IMR-90 (cell line): ENCODE measurements around the gene DUSP16.

Experiments
- BHLHE40 ChIP-seq: fragments of 150-350 bp; IDR thresholded peaks from 2 replicates; pipeline ENCODE4 v1.6.1; 2016; ENCODE audit warnings: mild to moderate bottlenecking, low read depth, low read length
- CEBPB ChIP-seq: IDR thresholded peaks from 2 replicates; pipeline ENCODE4 v1.6.1; 2012; ENCODE audit warnings: low read depth, low read length, improper control_type of control experiment
- CHD1 ChIP-seq: IDR thresholded peaks from 2 replicates; pipeline ENCODE4 v1.6.1; 2012; ENCODE audit warnings: low read depth, low read length, improper control_type of control experiment
- CTCF ChIP-seq: conservative IDR thresholded peaks from 2 replicates; pipeline ENCODE4 v1.5.1; 2012; ENCODE audit warnings: mild to moderate bottlenecking, low read depth, low read length, improper control_type of control experiment
- ELK1 ChIP-seq: fragments of 150-350 bp; IDR thresholded peaks from 2 replicates; pipeline ENCODE4 v1.6.1; 2016; ENCODE audit warnings: low read depth, mild to moderate bottlenecking, low read length, moderate library complexity, borderline replicate concordance
- FOS ChIP-seq: fragments of 150-350 bp; IDR thresholded peaks from 2 replicates; pipeline ENCODE4 v1.6.1; 2016; ENCODE audit warnings: low read depth, low read length
- MAFK ChIP-seq: IDR thresholded peaks from 2 replicates; pipeline ENCODE4 v1.6.1; 2012; ENCODE audit warnings: low read depth, low read length, improper control_type of control experiment
- MAZ ChIP-seq: IDR thresholded peaks from 2 replicates; pipeline ENCODE4 v1.6.1; 2012; ENCODE audit warnings: low read depth, mild to moderate bottlenecking, low read length, improper control_type of control experiment, moderate library complexity, borderline replicate concordance
- MXI1 ChIP-seq: IDR thresholded peaks from 2 replicates; pipeline ENCODE4 v1.6.1; 2012; ENCODE audit warnings: low read depth, mild to moderate bottlenecking, low read length, moderate library complexity, borderline replicate concordance
- POLR2A ChIP-seq: IDR thresholded peaks from 2 replicates; pipeline ENCODE4 v1.6.1; 2012; ENCODE audit warnings: mild to moderate bottlenecking, low read depth, low read length
- RAD21 ChIP-seq: IDR thresholded peaks from 2 replicates; pipeline ENCODE4 v1.6.1; 2012; ENCODE audit warnings: low read length, improper control_type of control experiment
- RCOR1 ChIP-seq: IDR thresholded peaks from 2 replicates; pipeline ENCODE4 v1.6.1; 2012; ENCODE audit warnings: mild to moderate bottlenecking, low read length, improper control_type of control experiment; ENCODE audit not compliant: insufficient replicate concordance
- RFX5 ChIP-seq: IDR thresholded peaks from 2 replicates; pipeline ENCODE4 v1.8.0; 2012; ENCODE audit warnings: low read depth, mild to moderate bottlenecking, low read length, moderate library complexity
- USF2 ChIP-seq: fragments of 150-350 bp; IDR thresholded peaks from 2 replicates; pipeline ENCODE4 v1.6.1; 2017; ENCODE audit warnings: mild to moderate bottlenecking, antibody characterized with exemption, low read length, low read depth

- no peak for TF ChIP-seq CTCF
- TF ChIP-seq USF2: no peak
- no peak for TF ChIP-seq RCOR1
- no peak for TF ChIP-seq BHLHE40
- TF ChIP-seq RAD21: no peak
- TF ChIP-seq POLR2A: no peak
- no peak for TF ChIP-seq MXI1
- TF ChIP-seq CHD1: no peak
- TF ChIP-seq RFX5: no peak
- TF ChIP-seq FOS: no peak
- no peak for TF ChIP-seq ELK1
- no peak for TF ChIP-seq MAZ
- TF ChIP-seq MAFK: no peak
- TF ChIP-seq CEBPB: no peak
Measured at GRCh38 chr12:12453635-12454034, 109.0 kb downstream of the DUSP16 start.
